NCI-H2227 treated with DMSO at 0.1 percent for 48 hours (cell line): ENCODE results near the gene FAM240B.

ENCODE experiments used
- DNase-seq: peaks from one replicate; lab custom pipeline; 2025; lab: John Stamatoyannopoulos, UW

Gene FAM240B

DNA sequence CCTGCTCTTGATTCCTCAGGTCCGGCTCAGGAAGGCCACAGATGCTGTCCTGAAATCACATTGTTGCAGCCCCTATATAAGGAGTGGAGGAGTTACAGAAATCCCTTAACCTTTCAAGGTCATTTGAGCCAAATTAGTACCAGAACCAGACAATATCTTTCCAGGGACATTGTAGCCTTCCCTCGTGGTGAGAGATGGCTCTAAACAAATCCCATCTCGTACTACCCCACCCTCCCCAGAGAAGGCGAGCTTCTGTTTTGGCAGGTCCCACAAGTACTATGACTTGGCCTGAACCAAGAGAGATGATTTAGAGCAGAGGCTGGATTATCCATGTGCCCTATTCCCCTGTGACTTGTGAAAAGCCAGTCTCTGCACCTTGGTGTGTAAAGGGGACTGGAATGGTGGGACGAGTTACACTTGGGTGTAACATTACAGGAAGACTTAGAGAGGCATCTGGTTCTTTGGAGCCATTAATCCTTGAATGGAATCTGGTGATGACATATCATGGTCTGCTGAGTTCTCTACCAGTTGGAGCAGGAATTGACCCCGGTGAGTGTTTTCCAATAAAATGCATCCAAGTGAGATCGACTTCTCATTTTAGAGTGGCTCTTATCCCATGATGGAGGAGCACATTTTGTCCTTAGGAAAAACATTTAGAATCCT lies at the start of gene FAM240B:
TSS of gene FAM240B (minus strand) at position 51 of the 663 bp plus-strand sequence. CDS start 16,134 bp downstream, outside the sequence.
- no peak for DNase-seq

- no peak for DNase-seq
These were observed 48.4 kb upstream of the FAM240B start for GRCh38 chr9:38768351-38768761.

- no peak for DNase-seq
These were observed 45.2 kb upstream of the FAM240B start for GRCh38 chr9:38765101-38765500.

DNA sequence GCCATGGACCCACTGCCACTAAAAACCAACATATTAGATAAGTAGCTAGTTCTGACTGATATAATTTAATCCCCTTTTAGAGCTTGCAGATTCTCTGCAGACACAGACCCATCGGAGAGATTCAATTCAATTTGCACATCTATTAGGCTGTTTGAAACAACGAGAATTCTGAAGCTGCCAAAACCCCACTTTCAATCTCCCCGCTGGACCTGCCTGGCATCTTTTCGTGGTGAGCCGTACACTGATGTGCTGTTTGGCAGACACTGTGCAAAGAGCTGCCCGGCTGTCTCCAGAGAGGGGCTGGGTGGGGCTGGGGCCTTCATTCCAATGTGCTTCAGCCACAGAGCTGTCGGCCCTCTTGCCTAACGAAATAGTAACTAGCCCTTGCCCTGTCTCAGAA lies 42.1 kb upstream of the FAM240B start:
- no peak for DNase-seq

DNA sequence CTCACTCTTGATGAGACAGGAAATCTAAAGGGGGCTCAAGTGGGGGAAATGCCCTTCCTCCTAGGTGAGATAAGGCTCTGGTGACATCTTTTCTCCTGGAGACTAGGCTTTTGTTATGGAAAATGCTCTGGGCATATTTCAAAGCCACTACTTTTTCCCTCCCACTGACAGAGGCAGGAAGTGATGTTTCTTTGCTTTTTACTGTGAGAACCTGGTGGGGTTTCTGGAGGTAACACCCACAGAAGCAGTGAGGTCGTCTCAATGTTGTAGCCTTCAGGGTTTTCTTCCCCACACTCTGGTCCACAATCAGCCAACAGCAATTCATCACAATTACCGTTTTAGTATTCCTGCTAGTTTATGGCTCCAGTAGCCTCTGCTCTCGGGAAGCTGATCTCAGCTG lies 41.4 kb upstream of the FAM240B start:
- DNase-seq: no peak

GRCh38 chr9:38756702-38757101 lies 36.8 kb upstream of the FAM240B start:
- no peak for DNase-seq

DNA sequence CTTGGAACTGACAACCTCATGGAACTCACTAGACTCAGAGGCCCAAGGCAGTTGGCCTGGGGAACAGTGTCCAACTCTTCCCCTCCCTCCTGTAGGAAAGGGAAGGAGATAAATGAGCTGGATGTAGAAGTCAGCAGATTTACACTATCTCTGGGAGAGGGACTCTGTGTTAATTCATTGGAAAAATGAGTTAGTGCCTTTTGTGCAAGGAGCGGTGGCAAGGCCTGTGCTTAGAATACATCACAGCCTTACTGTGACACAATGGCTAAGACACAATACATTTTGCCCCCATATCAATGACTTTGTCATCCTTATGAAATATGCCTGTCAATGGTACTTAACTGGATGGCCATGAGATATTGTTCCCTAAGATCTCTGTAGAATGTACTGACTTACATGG lies 28.0 kb upstream of the FAM240B start:
- DNase-seq: no peak

- DNase-seq: no peak
These were observed 27.1 kb upstream of the FAM240B start for GRCh38 chr9:38747067-38747466.

DNA sequence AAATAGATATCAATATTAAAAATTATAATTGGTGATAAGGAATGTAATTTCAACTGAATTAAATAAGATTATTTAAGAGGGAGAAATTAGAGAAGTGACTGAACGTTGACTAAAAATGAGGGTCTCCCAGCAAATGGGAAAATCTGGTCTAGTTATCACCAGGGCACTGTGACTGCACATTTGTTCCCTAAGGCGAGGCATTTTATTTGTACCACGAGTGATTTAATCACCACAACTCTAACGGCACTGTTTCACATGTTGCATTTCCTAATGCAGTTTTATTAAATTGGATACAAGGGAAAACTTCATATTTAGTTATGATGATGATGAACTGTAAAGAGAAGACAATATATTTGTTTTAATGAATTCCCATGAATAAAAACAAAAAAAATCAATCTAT lies 26.4 kb upstream of the FAM240B start:
- no peak for DNase-seq

GRCh38 chr9:38744484-38744883 lies 24.6 kb upstream of the FAM240B start:
- DNase-seq: no peak

DNA sequence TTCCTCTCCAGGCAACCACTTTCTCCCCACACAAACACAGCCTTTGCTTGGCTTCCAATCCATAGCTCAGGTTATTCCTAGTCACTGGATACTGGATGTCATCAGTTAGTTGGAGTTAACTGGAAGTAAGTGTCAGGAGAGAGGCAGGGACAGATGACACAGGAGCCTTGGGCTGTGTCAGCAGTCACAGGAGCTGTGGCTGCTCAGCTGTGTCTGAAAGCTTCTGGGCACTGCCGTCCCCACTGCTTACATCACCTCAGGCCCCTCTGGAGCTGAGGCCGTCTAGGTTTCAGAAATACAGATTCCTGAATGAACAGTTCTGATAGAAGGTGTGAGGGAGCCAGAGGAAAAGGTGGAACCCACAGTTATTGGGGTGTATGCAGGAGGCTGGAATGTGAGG lies 17.3 kb upstream of the FAM240B start:
- DNase-seq: no peak

GRCh38 chr9:38734831-38735230 lies 14.9 kb upstream of the FAM240B start:
- no peak for DNase-seq

DNA sequence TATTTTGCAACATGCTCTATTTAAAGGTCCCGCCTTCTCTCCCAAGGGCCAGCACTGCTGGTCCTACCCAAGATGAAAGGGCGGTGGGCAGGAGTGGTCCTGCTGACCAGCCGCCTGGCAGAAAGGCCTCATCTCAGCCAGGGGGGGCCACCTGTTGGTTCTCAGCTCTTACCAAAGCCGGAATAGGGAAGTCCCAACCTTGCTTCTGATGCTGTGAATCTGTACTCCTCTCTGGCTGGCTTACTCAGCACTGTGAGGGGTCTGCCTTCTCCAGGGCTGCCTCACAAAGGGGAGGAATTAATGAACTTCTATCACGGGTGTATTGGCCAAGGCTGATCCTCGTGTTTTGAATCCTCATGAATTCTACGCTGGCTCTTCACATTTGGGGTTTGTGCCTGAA lies 13.6 kb upstream of the FAM240B start:
- DNase-seq: no peak

- DNase-seq: no peak
These were observed 13.0 kb upstream of the FAM240B start for GRCh38 chr9:38732885-38733284.

DNA sequence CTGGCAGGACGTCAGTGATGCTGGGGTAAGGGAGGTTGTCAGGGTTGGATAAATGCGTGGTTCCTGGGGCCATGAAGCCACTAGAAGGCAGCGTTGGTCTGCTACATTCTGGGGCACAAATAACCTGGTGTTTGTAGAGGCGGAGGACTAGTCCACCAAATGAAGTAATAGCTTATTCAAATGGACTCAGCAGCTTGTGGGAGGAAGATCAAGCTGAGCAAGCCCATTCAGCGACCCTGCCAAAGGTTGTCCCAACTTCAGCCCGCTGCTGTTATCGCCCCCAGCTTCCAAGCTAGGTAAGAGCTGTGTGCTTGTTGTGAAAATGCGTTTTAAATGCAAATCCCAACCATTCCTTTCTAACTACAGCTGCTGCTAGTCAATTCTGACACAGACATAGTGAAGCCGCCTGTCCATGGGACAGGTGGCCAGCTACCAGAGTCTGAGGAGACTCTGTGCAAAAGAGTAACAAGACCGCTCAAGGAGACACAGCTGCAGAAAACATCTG lies 7.6 kb upstream of the FAM240B start:
- DNase-seq: no peak

DNA sequence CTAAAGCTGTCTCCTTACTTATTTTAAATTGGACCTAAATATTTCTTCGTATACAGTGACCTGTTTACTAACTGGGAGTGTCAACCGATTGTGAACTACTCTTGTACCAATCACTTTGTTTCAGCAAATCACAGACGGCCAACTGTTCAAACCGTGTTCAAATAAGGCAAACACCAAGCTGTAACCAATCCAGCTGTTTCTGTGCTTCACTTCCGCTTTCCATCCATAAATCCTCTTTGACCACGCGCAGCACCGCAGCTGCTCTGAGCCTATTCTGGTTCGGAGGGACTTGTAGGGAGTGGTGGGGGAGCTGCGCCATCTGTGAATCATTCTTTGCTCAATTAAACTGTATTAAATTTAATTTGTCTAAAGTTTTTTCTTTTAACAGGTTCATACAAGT lies 4.8 kb upstream of the FAM240B start:
- DNase-seq: no peak

DNA sequence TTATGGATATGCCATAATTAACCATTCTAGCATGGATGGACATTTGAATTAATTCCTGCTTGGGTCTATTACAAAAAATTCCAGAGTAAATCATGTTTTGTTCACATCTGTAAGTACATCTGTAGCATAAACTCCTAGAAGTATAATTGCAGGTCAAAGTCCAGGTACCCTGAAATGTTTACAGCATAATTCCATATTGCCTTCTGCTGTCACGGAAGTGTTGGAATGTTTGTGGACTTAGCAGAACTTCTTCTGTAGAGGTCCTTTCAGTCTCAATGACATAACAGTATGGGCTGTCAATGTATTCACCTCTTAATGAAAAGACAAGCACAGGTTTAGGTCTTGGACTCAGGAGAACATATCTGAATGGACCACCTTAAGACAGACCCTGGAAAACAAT lies 1.8 kb downstream of the FAM240B start:
- DNase-seq: no peak

- no peak for DNase-seq
These were observed 4.2 kb downstream of the FAM240B start for GRCh38 chr9:38715684-38716083.

DNA sequence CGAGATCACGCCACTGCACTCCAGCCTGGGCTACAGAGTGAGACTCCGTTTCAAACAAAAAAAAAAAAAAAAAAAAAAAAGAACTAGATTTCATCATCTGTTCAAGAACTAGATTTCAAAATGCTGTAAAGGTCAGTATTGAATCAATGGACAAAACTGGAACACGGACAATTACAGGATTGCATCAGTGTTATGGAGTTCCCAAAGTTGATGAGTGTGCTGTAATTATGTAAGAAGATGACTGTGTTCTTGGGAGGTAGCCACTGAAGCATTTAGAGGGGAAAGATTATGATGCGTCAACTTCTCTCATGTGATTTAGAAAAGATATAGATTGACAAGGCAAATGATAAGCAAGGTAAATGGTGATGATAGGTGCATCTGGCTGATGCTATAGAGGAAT lies 6.5 kb downstream of the FAM240B start:
- no peak for DNase-seq

- no peak for DNase-seq
These were observed 11.2 kb downstream of the FAM240B start for GRCh38 chr9:38708759-38709158.

DNA sequence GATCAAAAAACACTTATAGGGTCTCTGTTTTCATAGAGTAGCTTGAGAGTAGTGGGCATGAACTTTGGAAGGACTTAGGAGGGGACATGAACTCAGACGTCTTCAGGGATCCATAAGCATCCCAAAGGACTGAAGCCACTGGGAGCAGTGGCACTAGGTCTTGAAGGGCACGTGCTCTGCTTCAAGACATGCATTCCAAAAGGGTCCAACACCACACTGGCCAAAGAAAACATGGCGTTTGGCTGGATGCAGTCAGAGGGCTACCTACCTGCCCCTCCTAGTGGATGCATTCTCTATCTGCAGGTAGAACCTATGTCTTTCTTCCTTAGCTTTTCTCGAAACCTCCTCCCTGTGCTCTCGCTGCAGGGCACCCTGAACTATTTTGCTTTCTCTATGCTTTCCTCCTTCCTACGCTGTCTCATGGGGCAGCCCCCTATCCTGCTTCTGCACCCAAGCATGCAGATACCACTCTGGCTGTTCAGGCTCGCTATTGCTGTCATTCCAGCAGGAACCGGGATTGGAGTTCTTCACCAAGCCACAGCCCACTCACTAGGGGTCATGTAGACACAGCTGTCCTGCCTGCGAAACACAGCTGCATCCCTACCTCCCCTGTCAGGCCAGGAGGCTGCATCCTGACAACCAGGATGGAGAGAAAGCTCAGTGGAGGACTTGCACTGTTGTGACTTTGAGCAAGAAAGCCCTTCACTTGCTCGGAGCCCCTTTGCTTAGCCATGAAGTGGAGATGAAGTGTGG lies 11.9 kb downstream of the FAM240B start:
- no peak for DNase-seq

DNA sequence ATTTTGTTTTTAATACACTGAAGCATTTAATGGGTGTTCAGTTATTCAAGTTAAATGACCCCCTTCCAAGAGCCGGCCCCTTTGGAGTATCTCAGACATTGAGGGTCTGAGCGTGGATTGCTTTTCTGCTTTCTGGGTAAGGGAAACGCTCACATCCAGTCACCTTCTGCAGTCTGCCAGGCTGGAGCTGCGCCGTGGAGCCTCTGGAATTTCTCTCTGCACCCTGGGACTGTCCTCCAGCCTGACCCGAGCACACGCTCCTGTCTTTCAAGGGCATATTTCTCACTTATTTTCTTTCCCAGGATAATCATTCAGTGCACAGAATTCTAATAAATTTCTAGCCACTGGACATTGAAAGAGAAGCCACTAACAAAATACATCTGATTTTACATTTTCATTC lies 13.4 kb downstream of the FAM240B start:
- DNase-seq: no peak

GRCh38 chr9:38705917-38706316 lies 14.0 kb downstream of the FAM240B start:
- DNase-seq: no peak

GRCh38 chr9:38700695-38701094 lies 19.2 kb downstream of the FAM240B start:
- no peak for DNase-seq
